Nephron progenitor cell (in vitro differentiated cells): ENCODE data around the gene HSDL1.
"Not testable (repeated sequence)": the region's sequence is repeated elsewhere in the genome, so short reads cannot be mapped to it uniquely, and the experiment has no call there.

Experiments
- DNase-seq: peaks from one replicate; pipeline ENCODE4 v3.0.0; 2021
- H3K27ac Mint-ChIP-seq: 2 replicates; pipeline ENCODE4 v1.8.0; 2021; ENCODE audit warnings: mild to moderate bottlenecking, moderate library complexity, mixed read lengths
- H3K27me3 Mint-ChIP-seq: 2 replicates; pipeline ENCODE4 v1.8.0; 2021; ENCODE audit warnings: mild to moderate bottlenecking, low read depth, mixed read lengths; ENCODE audit not compliant: poor library complexity
- H3K36me3 Mint-ChIP-seq: 2 replicates; pipeline ENCODE4 v1.8.0; 2021; ENCODE audit warnings: low read depth, mixed read lengths
- H3K4me1 Mint-ChIP-seq: 2 replicates; pipeline ENCODE4 v1.8.0; 2021; ENCODE audit warnings: mixed read lengths
- H3K4me3 Mint-ChIP-seq: 2 replicates; pipeline ENCODE4 v1.8.0; 2021; ENCODE audit warnings: mild to moderate bottlenecking, moderate library complexity, mixed read lengths
- H3K9me3 Mint-ChIP-seq: 2 replicates; pipeline ENCODE4 v1.8.0; 2021; ENCODE audit warnings: mild to moderate bottlenecking, moderate library complexity, mixed read lengths
- TF ChIP-seq, protein P1 (sequence below): fragments of 200-600 bp; sonication (generic); IDR thresholded peaks from 2 replicates; pipeline ENCODE4 v1.5.0; 2021; ENCODE audit warnings: antibody characterized with exemption

The HSDL1 gene

DNA sequence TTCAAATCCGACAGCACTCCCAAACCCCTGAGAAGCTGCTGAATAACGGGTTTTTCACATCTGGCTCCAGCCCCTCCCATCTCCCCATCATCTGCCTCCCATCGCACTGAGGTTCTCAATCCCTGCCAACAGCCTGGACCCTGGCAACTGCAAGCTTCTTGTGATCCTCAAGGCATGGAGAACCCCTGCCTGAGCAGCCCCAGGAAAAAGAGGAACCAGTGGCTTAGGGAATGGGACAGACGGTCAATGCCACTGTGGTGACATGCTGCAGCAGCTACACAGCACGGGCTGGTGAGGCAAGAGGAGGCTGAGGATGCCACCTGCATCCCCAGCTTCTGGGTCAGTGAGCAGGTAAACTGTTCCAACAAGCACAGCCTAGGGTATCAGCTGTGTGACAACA, 25.0 kb downstream of the HSDL1 start:
- H3K36me3 Mint-ChIP-seq = peaks cover 28% of the 10 kb centered on the region
- no peaks in the 10 kb centered on the region for H3K9me3 Mint-ChIP-seq
- peaks cover 23% of the 10 kb centered on the region for H3K4me1 Mint-ChIP-seq
- no peak overlapping the region for H3K27ac Mint-ChIP-seq
- no peak overlapping the region for H3K4me3 Mint-ChIP-seq
- TF ChIP-seq, protein P1, sequence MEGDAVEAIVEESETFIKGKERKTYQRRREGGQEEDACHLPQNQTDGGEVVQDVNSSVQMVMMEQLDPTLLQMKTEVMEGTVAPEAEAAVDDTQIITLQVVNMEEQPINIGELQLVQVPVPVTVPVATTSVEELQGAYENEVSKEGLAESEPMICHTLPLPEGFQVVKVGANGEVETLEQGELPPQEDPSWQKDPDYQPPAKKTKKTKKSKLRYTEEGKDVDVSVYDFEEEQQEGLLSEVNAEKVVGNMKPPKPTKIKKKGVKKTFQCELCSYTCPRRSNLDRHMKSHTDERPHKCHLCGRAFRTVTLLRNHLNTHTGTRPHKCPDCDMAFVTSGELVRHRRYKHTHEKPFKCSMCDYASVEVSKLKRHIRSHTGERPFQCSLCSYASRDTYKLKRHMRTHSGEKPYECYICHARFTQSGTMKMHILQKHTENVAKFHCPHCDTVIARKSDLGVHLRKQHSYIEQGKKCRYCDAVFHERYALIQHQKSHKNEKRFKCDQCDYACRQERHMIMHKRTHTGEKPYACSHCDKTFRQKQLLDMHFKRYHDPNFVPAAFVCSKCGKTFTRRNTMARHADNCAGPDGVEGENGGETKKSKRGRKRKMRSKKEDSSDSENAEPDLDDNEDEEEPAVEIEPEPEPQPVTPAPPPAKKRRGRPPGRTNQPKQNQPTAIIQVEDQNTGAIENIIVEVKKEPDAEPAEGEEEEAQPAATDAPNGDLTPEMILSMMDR = no peak
- peaks cover 3% of the 10 kb centered on the region for H3K27me3 Mint-ChIP-seq
- no peak for DNase-seq

DNA sequence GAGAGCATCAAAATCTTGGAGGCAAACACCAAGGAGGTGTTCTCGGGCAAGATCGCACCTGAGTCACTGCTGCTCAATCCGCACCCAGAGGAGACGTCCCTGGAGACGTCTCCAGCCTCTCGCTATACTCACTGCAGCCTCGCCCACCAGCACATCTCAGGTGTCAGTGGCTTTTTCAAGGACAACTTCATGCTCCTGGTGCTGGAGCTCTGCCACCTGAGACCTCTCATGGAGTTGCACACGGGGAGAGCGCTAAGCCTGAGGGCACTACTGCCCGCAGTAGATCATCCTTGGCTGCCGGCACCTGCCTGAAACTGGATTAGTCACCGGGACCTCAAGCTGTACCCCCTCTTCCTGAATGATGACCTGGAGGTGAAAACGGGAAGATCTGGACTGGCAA, 25.6 kb downstream of the HSDL1 start:
- Mint-ChIP-seq H3K4me1 (peaks cover 26% of the 10 kb centered on the region), H3K27ac (no peak overlapping the region), H3K36me3 (peaks cover 22% of the 10 kb centered on the region), H3K4me3 (no peak overlapping the region), H3K9me3 (no peaks in the 10 kb centered on the region), H3K27me3 (no peaks in the 10 kb centered on the region)
- DNase-seq = no peak
- TF ChIP-seq, protein P1 = no peak

DNA sequence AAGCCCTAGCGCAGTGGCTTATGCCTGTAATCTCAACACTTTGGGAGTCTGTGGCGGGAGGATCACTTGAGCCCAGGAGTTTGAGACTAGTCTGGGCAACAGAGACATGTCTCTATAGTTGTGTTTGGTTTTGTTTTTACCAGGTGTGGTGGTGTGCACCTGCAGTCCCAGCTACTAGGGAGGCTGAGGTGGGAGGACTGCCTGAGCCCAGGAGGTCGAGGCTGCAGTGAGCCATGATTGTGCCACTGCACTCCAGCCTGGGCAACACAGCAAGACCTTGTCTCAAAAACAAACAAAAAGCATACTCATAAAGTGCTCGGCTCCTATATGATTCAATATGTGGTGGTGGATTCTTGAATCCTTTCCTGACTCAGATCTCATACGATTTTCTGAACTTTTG, 26.7 kb downstream of the HSDL1 start:
- not testable (repeated sequence) for H3K27ac Mint-ChIP-seq, H3K27me3 Mint-ChIP-seq, H3K9me3 Mint-ChIP-seq, DNase-seq
- Mint-ChIP-seq H3K36me3 (peaks cover 15% of the 10 kb centered on the region), H3K4me3 (peak overlapping the region; percentile 95), H3K4me1 (peaks cover 28% of the 10 kb centered on the region)

DNA sequence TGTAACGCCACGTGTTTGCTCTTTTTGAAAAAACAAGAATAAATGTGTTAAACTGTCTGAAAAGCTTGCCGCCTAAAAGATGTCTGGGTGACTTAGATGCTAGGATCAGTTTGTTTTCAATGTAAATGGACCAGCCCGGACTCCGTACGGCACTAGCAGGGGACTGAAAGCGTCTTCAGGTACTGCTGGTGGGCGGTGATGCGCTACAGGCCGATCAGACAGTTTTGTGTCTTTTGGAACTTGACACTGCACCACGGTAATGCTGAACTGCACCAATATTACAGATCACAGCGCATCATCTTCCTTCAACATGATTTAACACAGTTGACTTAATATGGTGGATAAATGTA, 27.5 kb downstream of the HSDL1 start:
- H3K9me3 Mint-ChIP-seq = no peaks in the 10 kb centered on the region
- H3K36me3 Mint-ChIP-seq = peaks cover 8% of the 10 kb centered on the region
- H3K27ac Mint-ChIP-seq = peak overlapping the region; percentile 75
- peak overlapping the region; percentile 95 for H3K4me3 Mint-ChIP-seq
- TF ChIP-seq, protein P1 = no peak
- H3K4me1 Mint-ChIP-seq = peaks cover 28% of the 10 kb centered on the region
- no peaks in the 10 kb centered on the region for H3K27me3 Mint-ChIP-seq
- DNase-seq = no peak

DNA sequence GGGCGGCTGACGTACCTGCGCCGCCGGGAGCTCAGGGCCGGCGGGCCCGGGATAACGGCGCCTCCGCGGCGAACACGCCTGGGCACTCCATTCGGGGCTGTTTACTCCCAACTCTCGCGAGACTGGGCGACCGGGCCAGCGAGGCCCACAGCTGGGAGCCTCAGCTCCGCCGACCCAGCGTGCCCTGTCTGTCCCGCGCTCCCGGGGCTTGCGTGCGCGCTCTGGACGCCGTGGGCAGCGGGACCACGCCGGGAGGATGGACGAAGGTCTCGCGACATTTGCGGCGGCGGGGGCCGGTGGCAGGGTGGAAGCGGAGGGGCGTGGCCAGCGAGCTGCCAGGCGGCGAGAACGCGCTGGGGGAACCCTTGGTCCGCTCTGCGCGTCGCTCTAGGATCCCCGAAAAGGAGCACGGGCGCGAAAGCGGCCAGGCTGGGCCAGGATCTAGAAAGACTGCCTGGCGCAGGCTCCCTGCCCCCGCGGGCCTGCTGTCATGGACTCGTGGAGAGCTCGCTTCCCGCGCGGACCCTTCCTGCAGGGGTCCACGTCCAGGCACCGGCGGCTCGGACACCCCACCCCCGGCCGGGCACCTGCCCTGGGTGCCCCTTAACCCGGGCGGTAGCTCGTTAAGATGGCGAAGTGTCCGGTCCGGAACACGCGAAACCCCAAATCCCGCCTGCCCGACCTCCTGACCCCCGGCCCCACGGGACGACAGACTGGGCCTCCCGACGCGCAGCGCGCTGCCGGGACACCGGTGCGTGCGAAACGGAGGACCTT, 28.1 kb downstream of the HSDL1 start, which contains the start of gene MBTPS1:
TSS of gene MBTPS1 (minus strand) at position 223 of the 774 bp plus-strand sequence. CDS start 15,159 bp downstream, outside the sequence.
- TF ChIP-seq, protein P1 = no peak
- Mint-ChIP-seq H3K4me3 (peak within 1 kb of the TSS; percentile 95), H3K9me3 (no peaks in the 10 kb centered on the region), H3K36me3 (peaks cover 4% of the 10 kb centered on the region), H3K27me3 (no peaks in the 10 kb centered on the region), H3K27ac (peak within 1 kb of the TSS; percentile 99), H3K4me1 (peaks cover 28% of the 10 kb centered on the region)
- DNase-seq = peak; percentile 99

DNA sequence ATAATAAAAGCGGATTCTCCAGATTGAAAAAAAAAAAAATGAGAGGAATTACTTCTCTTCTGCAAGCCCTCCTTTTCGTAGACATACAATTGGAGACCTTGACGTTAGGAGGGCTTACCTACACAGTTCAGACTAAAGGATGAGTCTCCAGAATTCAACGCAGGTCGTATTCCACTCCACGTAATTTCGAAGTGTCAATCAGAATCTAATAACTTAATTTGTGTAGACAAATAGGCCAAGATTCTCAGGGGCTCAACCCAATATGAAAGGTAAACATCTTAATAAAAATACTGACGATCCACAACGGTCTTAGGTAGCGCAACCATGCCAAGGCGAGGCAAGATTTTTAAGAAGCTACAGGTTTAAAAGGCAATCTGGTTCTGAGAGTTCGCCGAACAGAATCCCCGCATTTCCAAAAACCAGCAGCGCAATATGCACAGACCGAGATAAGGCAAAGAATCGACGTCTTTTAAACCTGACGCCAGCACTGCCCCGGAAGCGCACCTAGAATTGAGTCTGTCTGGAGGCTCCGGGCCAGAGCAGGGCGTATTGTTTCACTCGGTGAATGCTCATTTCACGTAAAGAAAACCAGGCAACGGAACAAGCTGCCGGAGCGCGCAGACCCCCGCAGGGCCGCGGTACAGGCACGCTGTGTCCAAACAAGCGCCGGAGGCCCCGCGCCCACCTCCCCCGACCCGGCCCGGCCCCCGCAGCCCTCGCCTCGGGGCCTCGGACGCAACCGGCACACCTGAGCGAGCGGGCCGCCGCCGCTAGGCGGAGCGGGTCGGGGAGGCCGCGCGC, 28.9 kb downstream of the HSDL1 start:
- TF ChIP-seq, protein P1 = peak; percentile 18
- Mint-ChIP-seq H3K9me3 (no peaks in the 10 kb centered on the region), H3K27ac (peak overlapping the region; percentile 99), H3K27me3 (peaks cover 4% of the 10 kb centered on the region), H3K4me3 (peak overlapping the region; percentile 95), H3K4me1 (peaks cover 28% of the 10 kb centered on the region), H3K36me3 (no peaks in the 10 kb centered on the region)
- no peak for DNase-seq

DNA sequence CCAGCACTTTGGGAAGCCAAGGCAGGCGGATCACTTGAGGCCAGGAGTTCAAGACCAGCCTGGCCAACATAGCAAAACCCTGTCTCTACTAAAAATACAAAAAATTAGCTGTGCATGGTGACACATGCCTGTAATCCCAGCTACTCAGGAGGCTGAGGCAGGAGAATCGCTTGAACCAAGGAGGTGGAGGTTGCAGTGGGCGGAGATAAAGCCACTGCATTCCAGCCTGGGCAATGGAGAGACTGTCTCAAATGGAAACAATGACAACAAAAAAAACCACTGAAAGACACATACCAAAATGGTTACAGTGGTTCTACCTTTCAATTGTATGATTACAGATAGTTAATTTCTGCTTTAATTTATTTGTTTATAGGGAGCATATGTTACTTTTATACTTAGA, 33.0 kb downstream of the HSDL1 start:
- peaks cover 15% of the 10 kb centered on the region for H3K4me1 Mint-ChIP-seq
- not testable (repeated sequence) for H3K27me3 Mint-ChIP-seq, H3K27ac Mint-ChIP-seq, H3K4me3 Mint-ChIP-seq, DNase-seq, H3K36me3 Mint-ChIP-seq, H3K9me3 Mint-ChIP-seq
